Amygdala (tissue), 56 donors: ENCODE results near the gene DCDC1.

Experiments
- DNase-seq, 56 donors: peaks; one replicate each; lab custom pipeline; 2025; lab: John Stamatoyannopoulos, UW

Gene DCDC1

DNA sequence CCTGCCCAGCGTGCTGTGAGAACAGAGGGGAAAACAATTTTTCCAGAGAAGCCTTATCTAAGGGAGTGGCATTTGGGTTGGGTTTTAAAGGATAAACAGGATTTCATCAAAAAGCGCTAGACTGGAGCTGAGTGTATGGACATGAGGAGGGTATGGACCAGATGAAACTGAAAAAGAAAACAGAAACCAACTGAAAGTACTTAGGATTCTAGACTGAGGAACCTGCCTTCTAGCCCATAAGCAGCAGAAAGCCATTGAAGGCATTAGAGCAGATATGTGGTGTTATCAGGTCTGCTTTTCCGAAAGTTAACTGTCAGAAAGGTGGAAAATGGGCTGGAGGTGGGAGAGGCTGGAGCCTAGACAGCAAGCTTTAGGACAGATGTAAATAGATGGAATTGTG, 443.4 kb downstream of the DCDC1 start:
- DNase-seq: no peak

DNA sequence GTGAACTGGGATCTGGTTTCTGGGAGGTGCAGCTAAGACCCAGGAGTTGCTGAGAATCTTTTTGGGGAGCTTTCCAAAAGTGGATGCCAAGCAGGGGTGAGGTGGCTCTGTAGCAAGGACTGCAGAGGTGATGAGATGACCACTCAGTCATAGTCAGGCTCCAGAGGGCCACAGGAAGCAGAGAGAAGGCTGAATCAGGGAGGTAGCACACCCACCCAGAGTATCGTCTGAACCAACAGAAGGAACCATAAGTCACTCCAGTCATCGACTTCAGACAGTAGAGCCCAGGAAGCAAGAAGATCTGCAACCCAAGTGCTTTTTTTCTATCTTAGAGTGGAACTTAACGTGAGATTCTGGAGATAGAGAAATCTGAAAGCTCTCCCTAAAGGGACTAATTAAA, 447.7 kb downstream of the DCDC1 start:
- DNase-seq: no peak

GRCh38 chr11:30919389-30920152, 450.0 kb downstream of the DCDC1 start:
- DNase-seq: no peak

- DNase-seq: peak in 3 of 56 donors; percentile 3 to 32 (median 9)
Observed at GRCh38 chr11:30917859-30918478, 451.6 kb downstream of the DCDC1 start.

GRCh38 chr11:30917266-30917665, 452.3 kb downstream of the DCDC1 start:
- DNase-seq: no peak

DNA sequence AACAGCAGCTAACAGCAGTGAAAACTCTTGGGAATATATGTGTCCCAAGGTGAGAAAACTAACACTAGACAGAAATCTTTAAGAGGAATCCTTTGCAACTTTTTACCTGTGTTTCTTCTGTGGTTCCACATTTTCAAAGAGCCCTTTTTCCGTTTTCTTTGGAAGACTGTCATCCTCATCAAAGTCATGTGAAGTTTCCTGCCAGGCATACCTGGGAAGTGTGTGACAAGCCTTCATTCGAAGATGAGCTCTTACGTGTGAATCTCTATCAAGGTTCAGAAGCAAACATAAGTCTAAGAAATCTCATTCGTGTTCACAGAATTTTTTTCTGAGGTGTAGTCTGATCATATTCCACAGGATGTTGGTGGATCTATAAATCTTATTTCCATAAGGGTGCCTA, 452.8 kb downstream of the DCDC1 start:
- no peak for DNase-seq

DNA sequence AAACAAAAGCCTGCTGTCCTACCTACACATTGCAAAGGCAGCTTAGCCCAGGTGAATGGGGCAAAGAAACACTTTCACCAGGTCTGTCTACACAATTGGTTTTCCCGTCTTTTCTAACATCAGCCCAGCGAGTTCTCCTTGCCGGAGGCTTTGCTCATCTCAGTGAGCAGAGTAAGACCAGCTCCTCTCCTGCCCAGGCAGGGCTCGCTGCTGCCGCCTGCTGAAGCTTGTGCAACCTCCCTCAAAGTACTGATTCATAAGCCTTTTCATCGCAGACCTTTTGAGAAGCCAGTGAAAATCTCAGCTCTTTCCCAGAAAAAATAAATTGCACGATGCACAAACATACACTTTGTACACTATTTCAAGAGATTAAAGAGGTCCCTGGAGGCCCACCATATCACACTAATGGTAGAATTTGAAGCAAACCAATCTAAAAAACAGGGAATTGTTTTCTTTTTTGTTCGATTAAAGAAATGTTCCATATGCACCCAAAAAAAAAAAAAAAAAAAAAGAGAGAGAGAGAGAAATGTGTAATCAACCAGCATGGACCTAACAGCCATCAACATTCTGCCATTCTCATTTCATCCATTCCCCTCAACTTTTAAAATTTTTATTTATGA, 455.3 kb downstream of the DCDC1 start:
- DNase-seq: peak in 44 of 56 donors; percentile 2 to 69 (median 27)

GRCh38 chr11:30911247-30911646, 458.3 kb downstream of the DCDC1 start:
- DNase-seq: no peak

- DNase-seq: no peak
Observed at GRCh38 chr11:30908857-30909256, 460.7 kb downstream of the DCDC1 start.

DNA sequence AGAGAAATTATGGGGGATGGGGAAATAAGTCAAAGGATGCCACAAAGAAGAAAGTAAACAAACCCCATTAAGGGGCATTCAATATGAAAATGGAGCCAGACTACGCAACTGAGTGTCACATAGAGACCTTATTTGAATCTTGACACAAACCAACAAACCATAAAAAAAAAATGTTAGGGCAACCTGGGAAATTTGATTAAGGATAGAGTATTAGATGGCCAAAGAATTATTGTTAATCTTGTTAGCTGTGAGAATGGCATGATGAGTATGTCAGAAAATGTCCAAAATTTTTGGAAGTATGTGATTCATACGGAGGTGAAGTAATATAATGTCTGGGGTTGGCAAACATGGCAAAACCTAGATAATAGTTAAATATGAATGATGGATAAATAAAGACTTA, 461.3 kb downstream of the DCDC1 start:
- no peak for DNase-seq

- no peak for DNase-seq
Observed at GRCh38 chr11:30902929-30903328, 466.6 kb downstream of the DCDC1 start.

GRCh38 chr11:30895046-30895445, 474.5 kb downstream of the DCDC1 start:
- DNase-seq: no peak

- no peak for DNase-seq
Observed at GRCh38 chr11:30893318-30893717, 476.2 kb downstream of the DCDC1 start.

- no peak for DNase-seq
Observed at GRCh38 chr11:30889143-30889794, 480.3 kb downstream of the DCDC1 start.

DNA sequence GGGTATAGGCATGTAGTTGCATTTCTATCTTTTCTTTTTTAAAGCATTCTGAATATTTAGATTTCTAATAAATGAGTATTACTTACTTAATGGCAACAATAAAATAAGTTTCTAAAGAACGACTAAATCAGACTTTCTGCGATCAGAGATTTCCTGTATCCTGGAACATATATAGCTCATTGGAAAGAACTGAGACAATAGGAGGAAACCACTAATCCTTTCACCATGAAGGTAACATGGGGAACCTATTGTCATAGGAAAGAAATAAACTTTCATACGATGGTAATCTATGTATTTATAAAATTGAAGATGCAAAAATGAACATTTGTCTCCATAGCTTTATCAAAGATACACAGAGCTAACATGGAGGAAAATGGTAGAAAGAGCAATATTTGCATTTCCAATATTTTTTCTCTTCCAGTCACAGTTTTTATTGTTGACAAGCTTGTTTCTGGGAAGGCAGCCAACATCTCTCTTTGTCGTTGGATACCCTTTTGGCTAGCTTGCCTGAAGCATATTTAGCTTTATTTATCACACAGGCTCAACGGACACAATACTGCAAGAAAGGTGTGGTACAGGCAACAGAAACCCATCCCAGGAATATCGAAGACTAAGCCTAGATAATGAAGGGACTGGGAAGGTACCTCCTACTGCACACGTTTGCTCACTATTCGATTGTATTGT, 490.1 kb downstream of the DCDC1 start:
- DNase-seq: peak in 1 of 56 donors; percentile 2

GRCh38 chr11:30878400-30878799, 491.1 kb downstream of the DCDC1 start:
- DNase-seq: no peak

- no peak for DNase-seq
Observed at GRCh38 chr11:30876663-30877396, 492.7 kb downstream of the DCDC1 start.

- no peak for DNase-seq
Observed at GRCh38 chr11:30876228-30876627, 493.3 kb downstream of the DCDC1 start.

DNA sequence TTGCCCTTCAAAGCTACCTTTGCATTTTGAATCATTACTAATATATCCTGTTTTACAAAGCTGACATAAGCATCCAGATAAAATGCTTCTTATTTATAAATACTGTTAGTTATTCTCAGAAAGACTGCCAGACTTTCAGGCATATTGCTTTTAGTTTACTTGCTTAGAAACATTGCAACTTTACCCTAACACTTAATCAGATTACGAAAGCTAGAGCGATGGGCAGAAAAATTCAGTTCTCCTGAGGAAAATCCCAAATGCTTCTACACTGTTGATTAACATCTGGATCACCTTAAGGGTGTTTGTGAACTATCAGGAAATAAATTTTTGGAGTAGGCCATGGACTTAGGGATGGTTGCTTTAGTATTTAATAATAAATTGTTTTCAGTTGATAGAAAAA, 493.7 kb downstream of the DCDC1 start:
- no peak for DNase-seq
